NCI-H2081 treated with DMSO at 0.1 percent for 48 hours (cell line): Measurements from ENCODE around the gene DRAM2.

Source experiments
- DNase-seq: peaks from one replicate; lab custom pipeline; 2025; lab: John Stamatoyannopoulos, UW

DRAM2 gene

GRCh38 chr1:111139956-111140679 is at the start of gene DRAM2, which contains the start of gene CEPT1:
DRAM2 (minus strand) TSS chr1:111140093; CDS start chr1:111131554, 8,539 bp downstream.
CEPT1 (plus strand) TSS chr1:111140223; CDS start chr1:111147715, 7,492 bp downstream.
- peak; percentile 47 for DNase-seq

- no peak for DNase-seq
These were observed 44.8 kb upstream of the DRAM2 start for GRCh38 chr1:111184663-111185062.

- DNase-seq = no peak
These were observed 43.6 kb upstream of the DRAM2 start for GRCh38 chr1:111183308-111184069.

- no peak for DNase-seq
These were observed 42.2 kb upstream of the DRAM2 start for GRCh38 chr1:111182052-111182451.

- no peak for DNase-seq
These were observed 40.2 kb upstream of the DRAM2 start for GRCh38 chr1:111179968-111180533.

- no peak for DNase-seq
These were observed 36.8 kb upstream of the DRAM2 start for GRCh38 chr1:111176678-111177077.

- DNase-seq = no peak
These were observed 35.5 kb upstream of the DRAM2 start for GRCh38 chr1:111175349-111175748.

- DNase-seq = no peak
These were observed 34.2 kb upstream of the DRAM2 start for GRCh38 chr1:111174070-111174469.

- no peak for DNase-seq
These were observed 32.6 kb upstream of the DRAM2 start for GRCh38 chr1:111172463-111172862.

- no peak for DNase-seq
These were observed 24.3 kb upstream of the DRAM2 start for GRCh38 chr1:111164151-111164550.

GRCh38 chr1:111163363-111163762 is 23.5 kb upstream of the DRAM2 start:
- DNase-seq = no peak

- no peak for DNase-seq
These were observed 22.6 kb upstream of the DRAM2 start for GRCh38 chr1:111162488-111162880.

GRCh38 chr1:111161843-111162487 is 22.1 kb upstream of the DRAM2 start:
- DNase-seq = no peak

GRCh38 chr1:111157431-111157830 is 17.5 kb upstream of the DRAM2 start:
- no peak for DNase-seq

GRCh38 chr1:111154021-111154999 is 14.4 kb upstream of the DRAM2 start:
- no peak for DNase-seq

GRCh38 chr1:111151838-111152237 is 11.9 kb upstream of the DRAM2 start:
- no peak for DNase-seq

GRCh38 chr1:111148376-111148881 is 8.5 kb upstream of the DRAM2 start:
- no peak for DNase-seq

- no peak for DNase-seq
These were observed 8.1 kb upstream of the DRAM2 start for GRCh38 chr1:111147948-111148347.

GRCh38 chr1:111145963-111146768 is 6.3 kb upstream of the DRAM2 start:
- DNase-seq = no peak

GRCh38 chr1:111145542-111145941 is 5.6 kb upstream of the DRAM2 start:
- DNase-seq = no peak
